Measurements from ENCODE around the gene ZNF598.

Gene ZNF598

DNA sequence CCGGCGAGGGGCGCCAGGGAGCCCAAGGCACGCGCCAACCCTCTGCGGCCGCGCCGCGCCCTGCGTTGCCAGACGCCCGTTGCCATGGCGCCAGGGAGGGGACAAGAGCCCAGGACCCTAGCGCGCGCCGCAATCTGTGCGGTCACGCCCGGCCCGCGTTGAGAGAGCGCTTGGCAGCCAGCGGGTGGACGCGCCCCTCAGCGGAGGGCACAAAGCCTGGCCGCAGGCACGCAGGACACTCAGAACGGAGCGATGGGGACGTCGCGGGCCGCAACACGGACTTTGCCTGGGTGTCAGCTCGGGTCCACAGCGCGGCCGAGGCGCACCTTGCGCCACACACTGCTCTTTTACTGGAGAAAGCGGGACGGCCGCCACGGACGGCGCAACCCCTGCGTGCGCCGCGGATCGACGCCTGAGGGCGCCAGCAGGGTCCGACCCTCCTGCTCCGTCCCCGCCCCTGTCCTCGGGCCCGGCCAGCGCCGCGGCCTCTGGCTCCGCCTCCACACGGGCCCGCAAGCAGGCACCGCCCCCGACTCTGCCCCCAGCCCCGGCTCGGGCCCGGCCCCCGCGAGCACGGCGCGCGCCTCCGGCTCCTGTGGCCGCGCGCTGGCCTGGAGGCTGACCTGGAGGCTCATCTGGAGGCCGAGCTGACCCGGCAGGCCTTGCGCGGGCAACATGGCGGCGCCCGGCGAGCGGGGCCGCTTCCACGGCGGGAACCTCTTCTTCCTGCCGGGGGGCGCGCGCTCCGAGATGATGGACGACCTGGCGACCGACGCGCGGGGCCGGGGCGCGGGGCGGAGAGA lies 25.9 kb downstream of the ZNF598 start, which contains the start of gene GFER:
Gene GFER (plus strand): TSS at position 650 of the 803 bp plus-strand sequence. CDS start 26 bp downstream, at position 676.
- TF ChIP-seq, protein P1, sequence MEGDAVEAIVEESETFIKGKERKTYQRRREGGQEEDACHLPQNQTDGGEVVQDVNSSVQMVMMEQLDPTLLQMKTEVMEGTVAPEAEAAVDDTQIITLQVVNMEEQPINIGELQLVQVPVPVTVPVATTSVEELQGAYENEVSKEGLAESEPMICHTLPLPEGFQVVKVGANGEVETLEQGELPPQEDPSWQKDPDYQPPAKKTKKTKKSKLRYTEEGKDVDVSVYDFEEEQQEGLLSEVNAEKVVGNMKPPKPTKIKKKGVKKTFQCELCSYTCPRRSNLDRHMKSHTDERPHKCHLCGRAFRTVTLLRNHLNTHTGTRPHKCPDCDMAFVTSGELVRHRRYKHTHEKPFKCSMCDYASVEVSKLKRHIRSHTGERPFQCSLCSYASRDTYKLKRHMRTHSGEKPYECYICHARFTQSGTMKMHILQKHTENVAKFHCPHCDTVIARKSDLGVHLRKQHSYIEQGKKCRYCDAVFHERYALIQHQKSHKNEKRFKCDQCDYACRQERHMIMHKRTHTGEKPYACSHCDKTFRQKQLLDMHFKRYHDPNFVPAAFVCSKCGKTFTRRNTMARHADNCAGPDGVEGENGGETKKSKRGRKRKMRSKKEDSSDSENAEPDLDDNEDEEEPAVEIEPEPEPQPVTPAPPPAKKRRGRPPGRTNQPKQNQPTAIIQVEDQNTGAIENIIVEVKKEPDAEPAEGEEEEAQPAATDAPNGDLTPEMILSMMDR (IDR thresholded peaks at IDR 0.05) = peak; percentile 52

DNA sequence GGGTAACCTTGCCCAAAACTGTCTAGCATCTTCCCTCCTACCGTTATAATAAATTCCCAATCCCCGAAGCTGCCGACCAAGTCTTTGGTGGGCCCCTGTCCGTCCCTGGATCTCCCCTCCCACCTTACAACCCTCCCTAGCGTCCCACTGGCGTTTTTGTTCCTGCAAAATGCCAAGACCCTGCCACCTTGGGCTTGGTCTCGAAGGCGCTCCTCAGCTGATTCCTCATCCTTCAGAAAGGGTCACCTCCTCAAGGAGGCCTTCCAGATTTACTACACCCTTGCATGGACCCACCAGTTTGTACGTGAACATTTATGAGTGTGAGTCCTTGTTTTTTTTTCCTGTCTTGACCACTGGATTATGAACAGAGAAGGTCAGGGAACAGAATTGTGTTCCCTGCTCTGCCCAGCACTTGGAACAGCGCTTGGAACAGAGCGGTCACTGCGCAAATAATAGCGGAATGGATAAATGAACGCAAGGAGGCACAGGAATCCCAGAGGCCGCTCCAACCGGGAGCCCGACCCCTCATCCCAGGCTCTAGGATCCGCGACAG lies 26.6 kb downstream of the ZNF598 start:
- TF ChIP-seq, protein P1 (IDR thresholded peaks at IDR 0.05) = no peak

DNA sequence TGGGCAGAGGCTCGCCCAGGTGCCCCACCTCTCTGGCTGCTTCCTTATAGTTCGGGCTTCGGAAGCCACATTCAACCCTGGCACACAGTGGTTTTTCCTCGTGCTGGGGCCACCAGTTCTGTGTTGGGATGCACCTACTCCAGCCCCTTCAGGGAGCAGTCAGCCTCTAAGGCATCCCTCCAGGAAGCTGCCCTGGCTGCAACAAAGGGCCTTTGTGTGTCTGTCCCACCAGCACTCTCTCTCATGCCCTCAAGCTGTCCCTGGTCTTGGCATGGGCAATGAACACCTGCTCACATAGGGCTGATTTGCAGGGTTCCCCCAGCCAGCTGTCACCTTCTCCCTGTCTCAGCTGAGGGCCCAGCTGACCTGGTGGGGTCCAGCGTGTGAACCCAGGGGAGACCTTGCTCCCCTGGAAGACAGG lies 27.6 kb downstream of the ZNF598 start:
- TF ChIP-seq, protein P1 (IDR thresholded peaks at IDR 0.05) = no peak

DNA sequence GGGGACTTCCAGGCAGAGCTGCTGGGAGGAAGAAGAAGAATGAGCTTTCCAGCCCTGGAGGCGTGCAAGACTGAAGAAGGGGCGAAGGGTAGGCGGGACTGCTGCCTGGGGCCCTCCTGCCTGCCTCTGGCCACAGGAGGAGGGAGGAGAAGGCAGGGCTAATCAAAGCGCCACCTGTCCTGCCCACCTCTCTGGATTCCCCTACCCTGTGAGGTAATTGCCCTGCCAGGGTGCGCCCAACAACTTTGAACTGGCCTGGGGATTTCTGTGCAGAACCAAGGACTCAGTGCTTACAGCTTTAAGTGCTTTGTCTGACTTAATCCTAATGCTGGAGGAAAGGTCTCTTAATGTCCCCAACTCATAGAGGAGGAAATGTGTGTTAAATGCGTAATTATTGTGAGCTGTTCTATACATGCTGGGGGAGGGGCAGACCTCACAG lies 28.2 kb downstream of the ZNF598 start, which contains the start of gene NOXO1:
Gene NOXO1 (minus strand): TSS at position 72 of the 439 bp plus-strand sequence. CDS start 290 bp downstream, outside the sequence.
- TF ChIP-seq, protein P1 (IDR thresholded peaks at IDR 0.05) = no peak

DNA sequence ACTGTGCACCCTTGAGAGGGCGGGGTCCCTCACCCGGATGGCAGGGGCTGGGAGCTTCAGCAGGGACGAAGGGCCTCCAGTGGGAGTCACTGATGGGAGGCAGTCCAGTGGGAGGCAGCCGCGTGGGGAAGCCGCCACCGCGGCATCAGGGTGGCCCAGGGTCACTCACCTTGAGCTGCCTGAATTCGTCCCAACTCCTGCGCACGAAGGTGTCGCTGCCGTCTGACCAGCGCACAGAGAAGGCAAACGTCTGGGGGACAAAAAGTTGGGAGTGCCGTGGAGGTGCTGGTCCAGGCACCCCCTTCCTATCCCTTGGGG lies 28.9 kb downstream of the ZNF598 start:
- TF ChIP-seq, protein P1 (IDR thresholded peaks at IDR 0.05) = no peak

DNA sequence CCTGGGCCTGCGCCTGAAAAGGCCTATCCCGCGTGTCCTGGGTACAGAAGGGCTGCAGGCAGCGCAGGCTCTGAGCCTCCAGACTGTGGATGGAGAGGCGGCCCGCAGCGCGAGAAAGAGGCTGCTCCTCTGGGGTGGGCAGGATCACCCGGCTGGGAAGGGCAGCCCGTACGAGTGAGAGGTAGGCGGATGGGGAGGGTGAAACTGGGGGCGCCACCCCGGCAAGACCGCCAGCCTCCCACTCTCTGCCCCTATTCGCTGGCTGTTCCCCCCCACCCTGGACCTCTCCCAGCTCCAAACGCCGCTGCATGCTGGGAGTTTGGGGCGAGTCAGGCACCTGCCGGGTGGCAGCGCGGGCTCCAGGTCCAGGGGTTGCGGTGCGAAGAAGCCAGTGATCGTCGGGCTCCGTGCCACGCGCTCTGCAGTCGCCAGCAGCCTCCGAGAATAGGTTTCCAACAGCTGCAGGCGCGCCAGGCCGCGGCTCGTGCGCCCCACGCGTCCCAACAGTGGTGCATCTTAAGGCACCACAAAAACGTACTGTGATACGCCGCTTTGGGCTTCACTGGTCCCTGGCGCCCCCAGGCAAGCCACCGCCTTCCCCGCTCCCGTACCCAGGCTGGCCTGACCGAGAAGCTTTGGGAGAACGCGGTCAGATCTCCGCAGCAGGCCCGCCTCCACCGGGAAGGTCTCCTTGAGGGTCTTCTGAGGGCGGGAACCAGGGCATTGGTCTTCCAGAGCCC lies 29.4 kb downstream of the ZNF598 start:
- TF ChIP-seq, protein P1 (IDR thresholded peaks at IDR 0.05) = no peak

DNA sequence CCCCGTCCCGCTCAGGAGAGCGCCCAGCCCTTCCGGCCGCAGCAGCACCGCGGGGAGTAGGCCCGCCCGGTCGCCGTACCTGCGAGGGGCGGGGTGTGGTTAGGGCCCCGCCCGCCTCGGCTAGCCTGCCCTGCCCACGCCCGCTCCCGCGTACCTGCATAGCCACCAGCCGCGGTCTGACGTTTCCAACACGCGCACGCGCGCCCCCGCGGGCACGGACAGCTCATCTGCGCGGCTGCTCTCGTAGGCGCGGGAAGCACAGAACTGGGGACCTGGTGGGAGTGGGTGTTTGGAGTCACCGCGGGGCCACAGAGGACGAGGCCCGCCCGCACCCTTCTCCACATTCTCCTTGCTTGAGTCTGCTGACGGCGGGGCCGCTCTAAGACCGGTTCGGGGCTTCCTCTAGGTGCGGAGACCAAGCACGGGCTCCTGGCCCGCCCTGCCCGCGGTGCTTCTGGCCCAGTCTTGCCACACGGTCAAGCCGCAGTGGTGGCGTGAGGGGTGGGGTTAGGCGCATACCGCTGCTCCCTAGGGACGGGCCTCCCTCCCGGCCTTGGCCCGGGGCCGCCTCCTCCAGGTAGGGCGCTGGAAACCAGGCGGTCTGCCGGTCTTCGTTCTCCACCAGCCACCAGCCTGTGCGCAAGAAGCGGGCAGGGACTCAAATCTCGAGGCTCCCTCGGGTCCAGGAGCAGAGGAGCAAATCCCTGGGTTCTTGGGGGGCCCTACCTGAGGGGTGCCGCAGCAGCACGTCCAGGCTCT lies 30.2 kb downstream of the ZNF598 start:
- TF ChIP-seq, protein P1 (IDR thresholded peaks at IDR 0.05) = no peak
